ENCODE measurements around the gene LDHA. TPM values are rescaled to one million over a fixed set of nuclear protein-coding genes. Genes with fewer than 3 reads are reported as not detected.
A peak's percentile ranks its signal among the peaks of the same experiment; 100 is the strongest.

LDHA gene
- total and polyA plus RNA-seq, 9 of the 15 experiments (the other 6 are each of a cell fraction or from before 2014, with no cell fraction given): 535 to 3,001 (median 926) TPM

- no peak for TF ChIP-seq ZNF398 (CRISPR knock-in tag; IDR thresholded peaks at IDR 0.05)
- no peak for TF ChIP-seq GABPB2 (CRISPR knock-in tag; conservative IDR thresholded peaks at IDR 0.05)
- peak in 1 of 2 experiments; percentile 55; a peak in 2 of 4 replicates for TF ChIP-seq ZNF639 (CRISPR knock-in tag; conservative IDR thresholded peaks at IDR 0.05 in 1 of 2, IDR thresholded peaks at IDR 0.05 in 1 of 2)
- TF ChIP-seq ZNF263 (CRISPR knock-in tag; IDR thresholded peaks at IDR 0.05; ENCODE audit: borderline replicate concordance): no peak
- no peak for TF ChIP-seq ZNF224 (CRISPR knock-in tag; IDR thresholded peaks at IDR 0.05)
- no peak for TF ChIP-seq DNMT1 (IDR thresholded peaks at IDR 0.05)
- peak; percentile 31; the same call in 1 of the 2 replicates for TF ChIP-seq JUND (IDR thresholded peaks at IDR 0.05; ENCODE audit: borderline replicate concordance, low read depth, low read length)
- TF ChIP-seq JUND (tag; IDR thresholded peaks at IDR 0.05; ENCODE audit: borderline replicate concordance, low read depth, low read length): no peak; the same call in 2 of the 3 replicates
- TF ChIP-seq SNRNP70 (optimal IDR thresholded peaks at IDR 0.05; ENCODE audit: low read depth, low read length): no peak
- TF ChIP-seq FOXJ3 (CRISPR knock-in tag; IDR thresholded peaks at IDR 0.05): no peak
- 0 out of 2 replicates have a peak, but pooled peaks have one; percentile 50 for TF ChIP-seq THAP12 (CRISPR knock-in tag; IDR thresholded peaks at IDR 0.05)
- no peak for TF ChIP-seq THAP7 (CRISPR knock-in tag; IDR thresholded peaks at IDR 0.05)
- no peak for TF ChIP-seq MTA2 (IDR thresholded peaks at IDR 0.05; ENCODE audit: low read depth)
- peak; percentile 94 for TF ChIP-seq RBFOX2 (IDR thresholded peaks at IDR 0.05; ENCODE audit: low read depth, low read length)
- no peak for TF ChIP-seq YBX1 (IDR thresholded peaks at IDR 0.05)
- no peak for TF ChIP-seq DEAF1 (CRISPR knock-in tag; IDR thresholded peaks at IDR 0.05)
- no peak for TF ChIP-seq ASH1L (IDR thresholded peaks at IDR 0.05; ENCODE audit: borderline replicate concordance, low read depth, partially characterized antibody)
Observed at GRCh38 chr11:18395735-18396504, 1.6 kb downstream of the LDHA start (continued).
